ENCODE measurements around the gene COL4A1. TPM values are rescaled to one million over a fixed set of nuclear protein-coding genes. Genes with fewer than 3 reads are reported as not detected.

Gene COL4A1
- total RNA-seq, 2 experiments from 2014 or later, result not detected

- ChIA-PET CTCF (no interaction called here), POLR2A (no interaction called here)
These were observed 77.7 kb downstream of the COL4A1 start for GRCh38 chr13:110228936-110229904.

DNA sequence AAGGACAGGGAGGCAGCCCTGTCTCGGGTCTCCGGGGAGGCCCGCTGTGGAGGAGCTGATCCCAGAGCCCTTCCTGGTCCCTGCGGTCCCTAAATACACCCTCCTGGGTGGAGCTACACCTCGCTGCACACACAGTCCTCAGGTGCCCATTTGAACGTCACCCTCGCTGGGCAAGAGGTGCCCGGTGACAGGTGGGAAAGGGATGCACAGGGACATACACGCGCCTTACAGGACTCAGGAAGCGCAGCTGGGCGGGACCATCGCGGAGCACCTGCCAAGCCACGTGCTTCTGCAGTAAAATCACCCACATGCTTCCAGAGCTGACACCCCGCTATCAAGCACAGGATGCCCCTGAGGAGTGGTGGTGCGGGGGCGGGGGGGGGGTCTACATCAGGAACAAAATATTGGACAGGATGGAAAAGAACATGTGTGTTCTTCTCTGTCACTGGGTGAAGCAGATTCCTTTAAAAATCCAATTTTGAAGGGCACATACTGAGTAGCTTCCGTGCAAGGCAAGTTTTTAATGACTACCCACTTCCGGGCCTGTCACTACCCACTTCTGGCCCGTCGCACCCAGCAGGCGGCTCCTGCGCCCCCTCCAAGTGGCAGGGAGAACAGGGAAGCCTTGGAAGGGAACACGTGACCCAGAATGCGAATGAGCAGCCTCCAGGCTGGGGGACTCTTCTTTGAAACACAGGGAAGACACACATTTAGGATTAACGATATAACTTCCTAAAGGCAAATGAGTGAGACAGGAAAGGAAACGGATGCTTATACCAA is 78.9 kb downstream of the COL4A1 start:
- ChIA-PET POLR2A (no interaction called here), CTCF (no interaction called here)

- ChIA-PET CTCF (no interaction called here), POLR2A (no interaction called here)
These were observed 79.5 kb downstream of the COL4A1 start for GRCh38 chr13:110227416-110227815.

- ChIA-PET POLR2A (no interaction called here), CTCF (no interaction called here)
These were observed 81.1 kb downstream of the COL4A1 start for GRCh38 chr13:110225609-110226574.

GRCh38 chr13:110225003-110225402 is 82.0 kb downstream of the COL4A1 start:
- CTCF ChIA-PET, result no interaction called here
- POLR2A ChIA-PET, result no interaction called here

DNA sequence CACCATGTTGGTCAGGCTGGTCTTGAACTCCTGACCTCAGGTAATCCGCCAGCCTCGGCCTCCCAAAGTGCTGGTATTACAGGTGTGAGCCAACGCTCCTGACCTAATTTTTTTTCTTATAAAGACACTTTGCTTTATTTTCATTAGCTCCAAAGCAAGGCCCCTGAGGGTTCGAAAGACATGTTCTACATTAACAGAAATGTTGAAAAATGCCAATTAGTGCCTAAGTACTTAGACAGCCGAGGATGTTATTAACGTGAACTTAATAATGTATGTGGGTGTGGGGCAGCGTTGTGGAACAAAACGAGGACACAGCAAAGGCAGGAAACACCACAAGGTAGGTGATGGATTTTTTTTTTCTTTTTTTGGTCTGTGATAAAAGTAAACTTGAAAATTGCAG is 82.4 kb downstream of the COL4A1 start:
- POLR2A ChIA-PET, result no interaction called here
- CTCF ChIA-PET, result interaction anchor here (1.3 kb wide), 1 partner anchor 187 kb away, joined by 4 read pairs; no protein-coding TSS in a partner anchor

DNA sequence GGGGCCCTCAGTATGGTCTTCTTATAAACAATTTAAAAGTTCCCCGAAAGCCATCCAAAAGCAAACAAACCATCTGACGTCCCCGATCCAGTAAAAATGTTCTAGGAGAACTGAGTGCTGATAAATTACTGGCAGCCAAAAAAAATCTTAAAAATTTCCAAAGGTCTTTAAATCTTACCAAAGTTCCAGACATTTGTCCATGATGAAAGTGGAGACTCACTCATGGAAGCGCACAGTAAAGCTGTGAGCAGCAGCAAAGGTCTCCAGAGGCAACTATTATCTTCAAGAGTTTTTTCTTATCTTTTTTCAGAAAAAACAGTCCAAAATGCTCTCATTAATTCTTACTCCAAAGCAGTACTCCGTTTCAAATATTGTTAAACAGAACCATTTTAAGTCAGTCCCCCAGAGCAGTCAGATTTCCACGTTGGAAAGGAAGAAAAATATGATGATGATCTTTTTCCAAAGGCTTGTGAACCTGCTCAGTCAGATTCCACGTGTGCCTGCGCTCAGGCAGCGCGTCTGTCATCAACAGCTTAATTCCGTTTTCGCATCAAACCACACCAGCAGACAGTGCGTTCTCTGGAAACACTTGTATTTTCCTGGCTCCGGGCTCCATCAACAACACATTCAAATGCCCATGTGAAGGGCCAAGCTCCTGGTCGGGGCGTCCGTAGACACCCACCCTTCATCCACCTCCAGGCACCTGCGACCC is 85.4 kb downstream of the COL4A1 start:
- ChIA-PET CTCF (interaction anchor here (0.6 to 2.3 kb wide), 4 partner anchors 18 to 1106 kb away, joined by 4 to 10 read pairs (median 4); no protein-coding TSS in a partner anchor), POLR2A (no interaction called here)

DNA sequence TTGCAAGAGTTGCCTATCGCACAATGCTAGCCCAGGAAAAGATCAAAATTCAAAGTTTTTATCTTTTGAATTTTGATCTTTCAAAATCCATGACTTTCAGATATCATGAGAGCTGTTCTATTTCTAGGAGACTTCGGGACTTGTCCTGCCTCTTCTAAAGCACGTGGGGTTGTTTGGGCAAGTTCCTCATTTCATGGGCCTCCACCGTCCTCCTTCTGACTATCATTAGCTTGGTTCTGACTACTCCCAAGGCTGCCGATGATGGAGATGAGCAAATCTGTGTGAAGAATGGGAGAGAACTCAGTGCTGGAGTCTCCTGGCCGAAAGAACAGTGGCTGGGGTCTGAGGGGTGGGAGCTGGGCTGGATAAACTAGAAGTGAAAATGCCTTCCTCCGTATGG is 86.5 kb downstream of the COL4A1 start:
- POLR2A ChIA-PET, result no interaction called here
- CTCF ChIA-PET, result interaction anchor here (0.6 to 2.3 kb wide), 4 partner anchors 19 to 190 kb away, joined by 3 to 10 read pairs (median 4); no protein-coding TSS in a partner anchor

GRCh38 chr13:110218581-110219201 is 88.3 kb downstream of the COL4A1 start:
- ChIA-PET POLR2A (no interaction called here), CTCF (no interaction called here)

- ChIA-PET CTCF (no interaction called here), POLR2A (no interaction called here)
These were observed 89.1 kb downstream of the COL4A1 start for GRCh38 chr13:110217811-110218210.

DNA sequence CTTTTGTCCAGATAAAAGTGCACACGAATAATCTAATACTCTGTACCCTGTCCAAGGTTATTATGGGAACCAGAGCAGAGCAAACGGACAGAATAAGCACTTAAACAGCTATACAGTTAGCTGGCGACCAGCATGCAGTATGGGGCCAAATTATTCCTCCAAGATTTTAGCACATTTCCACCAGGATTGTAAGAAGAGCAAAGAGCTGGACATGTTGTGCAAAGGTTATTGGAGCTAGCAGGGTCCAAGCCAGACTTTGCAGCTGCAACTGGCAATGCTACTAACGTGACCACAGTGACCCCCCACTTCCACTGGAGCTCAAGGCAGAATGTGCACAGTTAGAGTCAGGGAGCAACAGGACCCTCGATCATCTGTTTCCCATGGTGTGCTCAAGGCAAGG is 89.9 kb downstream of the COL4A1 start:
- POLR2A ChIA-PET, result no interaction called here

DNA sequence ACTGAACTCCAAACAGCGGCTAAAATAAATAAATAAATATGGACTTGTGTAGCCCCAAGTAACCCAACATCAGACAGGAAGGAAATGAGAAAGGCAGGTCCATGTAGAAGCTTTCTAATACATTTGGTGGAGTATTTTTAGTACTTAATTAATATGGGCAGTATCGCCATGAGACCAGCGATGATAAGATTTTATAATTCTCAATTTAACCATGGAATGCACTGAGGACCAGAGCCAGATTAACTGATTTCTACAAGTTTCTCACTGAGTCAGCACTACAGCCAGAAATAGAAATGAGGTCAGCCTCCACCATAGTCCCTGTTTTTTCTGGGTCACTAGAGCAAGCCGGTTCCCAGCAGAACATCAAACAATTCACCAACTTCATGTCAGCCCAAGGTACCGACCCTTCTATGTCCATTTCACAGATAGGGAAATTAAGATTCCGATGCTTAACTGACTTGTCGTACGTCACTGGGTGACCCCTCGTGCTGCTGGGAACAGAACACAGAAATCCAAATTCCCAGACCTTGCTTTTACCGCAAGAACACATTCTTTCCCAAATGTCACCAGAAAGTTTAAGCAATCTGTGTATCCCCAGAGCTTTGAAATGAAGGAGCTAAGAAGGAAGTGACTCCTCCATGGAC is 90.4 kb downstream of the COL4A1 start:
- ChIA-PET CTCF (no interaction called here), POLR2A (no interaction called here)

More for the DNA sequence above, 89.9 kb downstream of the COL4A1 start:
- CTCF ChIA-PET, result no interaction called here

GRCh38 chr13:110216006-110216397 is 91.0 kb downstream of the COL4A1 start:
- POLR2A ChIA-PET, result no interaction called here
- CTCF ChIA-PET, result no interaction called here

DNA sequence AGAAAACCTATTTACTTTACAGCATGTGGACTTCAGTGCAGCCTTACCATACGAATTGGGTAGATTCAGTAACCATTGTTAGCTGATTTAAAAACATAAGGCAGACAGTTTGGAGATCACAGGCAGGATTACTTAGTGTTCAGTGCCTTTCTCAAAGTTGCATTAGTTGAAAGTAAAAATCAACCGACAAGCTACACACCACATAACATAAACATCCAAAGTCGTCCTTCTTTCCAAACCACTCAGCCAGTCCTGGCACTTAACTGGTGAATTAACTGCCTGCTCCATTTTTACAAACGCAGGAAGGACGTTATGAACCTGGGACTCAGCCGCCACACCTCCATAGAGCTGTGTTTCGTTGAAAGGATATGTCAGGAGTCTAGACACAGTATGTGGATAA is 91.4 kb downstream of the COL4A1 start:
- CTCF ChIA-PET, result no interaction called here
- POLR2A ChIA-PET, result no interaction called here

- ChIA-PET CTCF (no interaction called here), POLR2A (no interaction called here)
These were observed 92.3 kb downstream of the COL4A1 start for GRCh38 chr13:110214637-110215036.

GRCh38 chr13:110213461-110214074 is 93.4 kb downstream of the COL4A1 start:
- CTCF ChIA-PET, result interaction anchor here (0.6 kb wide), 1 partner anchor 308 kb away, joined by 3 read pairs; no protein-coding TSS in a partner anchor
- POLR2A ChIA-PET, result no interaction called here

DNA sequence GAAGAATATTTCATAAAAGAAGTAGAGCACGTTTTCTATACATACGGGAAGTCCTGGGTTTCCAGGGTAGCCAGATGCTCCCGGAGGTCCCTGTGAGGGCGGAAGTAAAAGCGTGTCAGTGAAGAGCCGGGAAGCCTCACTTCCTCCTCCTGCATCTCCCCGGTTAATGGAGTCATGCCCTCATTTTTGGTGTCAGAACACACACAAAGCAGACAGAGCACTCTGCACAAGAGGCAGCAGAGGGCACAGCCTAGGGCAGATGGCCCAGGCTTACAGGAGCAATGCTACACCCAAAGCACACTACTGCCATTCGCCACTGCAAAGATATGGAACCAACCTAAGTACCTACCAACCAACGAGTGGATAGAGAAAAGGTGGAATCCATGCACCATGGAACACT is 94.4 kb downstream of the COL4A1 start:
- ChIA-PET CTCF (interaction anchor here (0.6 kb wide), 1 partner anchor 309 kb away, joined by 3 read pairs; no protein-coding TSS in a partner anchor), POLR2A (no interaction called here)

GRCh38 chr13:110211735-110212134 is 95.2 kb downstream of the COL4A1 start:
- CTCF ChIA-PET, result no interaction called here
- POLR2A ChIA-PET, result no interaction called here
